GM21619 (cell line): ENCODE results near the gene PROCR.
"Not testable (repeated sequence)": the region's sequence is repeated elsewhere in the genome, so short reads cannot be mapped to it uniquely, and the experiment has no call there.

Experiments used
- ATAC-seq: cut with Tn5 transposase; IDR thresholded peaks from one replicate; pipeline ENCODE4 v1.9.1; 2021; ENCODE audit not compliant: unreplicated experiment

Gene PROCR

DNA sequence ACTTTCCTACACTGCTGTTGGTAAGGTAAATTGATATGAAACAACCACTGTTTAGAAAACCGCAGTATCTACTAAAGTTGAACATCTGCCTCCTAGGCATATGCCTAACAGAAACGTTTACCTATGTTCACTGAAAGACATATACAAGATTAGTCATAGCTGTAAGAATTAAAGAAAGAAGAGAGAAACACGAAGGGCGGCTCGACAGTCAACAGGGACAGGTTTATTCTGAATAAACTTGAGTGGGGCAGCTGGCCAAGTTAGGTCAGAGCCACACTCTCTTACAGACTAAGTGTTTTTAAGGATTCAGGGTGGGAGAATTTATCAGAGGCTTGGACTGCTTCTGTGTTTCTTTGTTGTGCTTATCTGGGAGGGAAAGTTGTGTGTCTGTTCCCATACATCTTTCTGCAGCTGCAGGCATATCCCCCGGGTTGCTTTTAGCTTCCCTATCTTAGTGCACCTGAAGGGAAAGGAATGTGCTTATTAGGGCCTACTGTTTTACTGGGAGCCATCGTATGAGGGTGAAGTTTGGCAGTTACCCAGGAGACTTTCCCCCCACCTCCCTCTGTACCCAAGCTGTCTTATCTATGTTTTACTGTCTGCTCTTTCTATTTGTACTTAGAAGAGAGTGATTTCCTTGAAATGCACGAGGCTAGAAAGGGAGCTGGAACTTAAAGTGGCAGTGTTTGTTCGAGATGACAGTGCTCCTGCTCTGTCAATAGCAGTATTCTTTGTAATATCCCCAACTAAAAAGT lies 20.4 kb downstream of the PROCR start:
- no peak for ATAC-seq

DNA sequence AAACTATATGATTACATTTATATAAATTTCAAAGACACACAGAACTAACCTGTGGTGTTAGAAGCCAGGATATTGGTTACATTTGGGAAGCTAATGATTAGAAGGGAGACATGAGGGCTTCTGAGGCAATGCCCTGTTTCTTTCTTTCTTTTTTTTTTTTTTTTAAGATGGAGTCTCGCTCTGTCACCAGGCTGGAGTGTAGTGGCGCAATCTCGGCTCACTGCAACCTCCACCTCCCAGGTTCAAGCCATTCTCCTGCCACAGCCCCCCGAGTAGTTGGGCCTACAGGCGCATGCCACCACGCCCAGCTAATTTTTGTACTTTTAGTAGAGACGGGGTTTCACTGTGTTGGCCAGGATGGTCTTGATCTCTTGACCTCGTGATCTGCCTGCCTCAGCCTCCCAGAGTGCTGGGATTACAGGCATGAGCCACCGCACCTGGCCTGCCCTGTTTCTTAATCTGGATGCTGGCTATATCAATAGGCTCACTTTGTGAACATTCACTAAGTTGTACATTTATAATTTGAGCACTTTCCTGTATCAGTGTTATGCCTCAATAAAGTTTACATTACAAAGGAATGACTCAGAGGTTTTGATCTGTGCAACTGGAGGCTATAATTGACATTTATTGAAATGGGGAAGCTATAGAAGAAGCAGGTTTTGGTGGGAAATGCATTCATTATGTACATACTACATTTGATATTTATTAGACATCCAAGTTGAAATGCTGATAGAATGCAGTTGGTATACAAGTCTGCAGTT lies 21.3 kb downstream of the PROCR start:
- not testable (repeated sequence) for ATAC-seq

DNA sequence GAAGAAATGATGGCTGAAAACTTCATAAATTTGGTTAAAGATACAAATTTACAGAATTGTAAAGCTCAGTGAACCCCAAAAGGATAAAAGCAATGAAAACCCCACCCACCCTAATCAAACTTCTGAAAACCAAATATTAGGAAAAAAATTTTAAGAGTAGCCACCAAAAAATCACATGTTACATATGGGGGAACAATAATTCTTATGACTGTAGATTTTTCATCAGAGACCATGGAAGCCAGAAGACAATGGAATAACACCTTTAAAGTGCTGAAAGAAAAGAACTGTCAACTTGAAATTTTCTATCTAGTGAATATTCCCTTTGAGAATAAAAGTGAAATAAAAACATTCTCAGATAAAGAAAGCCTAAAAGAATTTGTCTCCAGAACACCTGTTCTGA lies 24.4 kb downstream of the PROCR start:
- ATAC-seq, result no peak

DNA sequence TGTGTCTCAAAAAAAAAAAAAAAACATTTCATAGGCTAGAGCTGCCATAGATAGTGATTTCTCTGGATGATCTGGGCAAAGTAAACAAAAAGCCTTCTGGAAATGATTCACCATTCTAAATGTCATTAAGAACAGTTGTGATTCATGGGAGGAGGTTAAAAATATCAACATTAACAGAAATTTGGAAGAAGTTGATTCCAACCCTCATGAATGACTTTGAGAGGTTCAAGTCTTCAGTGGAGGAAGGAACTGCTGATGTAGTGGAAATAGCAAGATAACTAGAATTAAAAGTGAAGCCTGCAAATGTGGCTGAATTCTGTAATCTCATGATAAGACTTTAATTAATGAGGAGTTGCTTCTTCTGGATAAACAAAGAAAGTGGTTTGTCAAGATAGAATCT lies 27.9 kb downstream of the PROCR start:
- no peak for ATAC-seq

DNA sequence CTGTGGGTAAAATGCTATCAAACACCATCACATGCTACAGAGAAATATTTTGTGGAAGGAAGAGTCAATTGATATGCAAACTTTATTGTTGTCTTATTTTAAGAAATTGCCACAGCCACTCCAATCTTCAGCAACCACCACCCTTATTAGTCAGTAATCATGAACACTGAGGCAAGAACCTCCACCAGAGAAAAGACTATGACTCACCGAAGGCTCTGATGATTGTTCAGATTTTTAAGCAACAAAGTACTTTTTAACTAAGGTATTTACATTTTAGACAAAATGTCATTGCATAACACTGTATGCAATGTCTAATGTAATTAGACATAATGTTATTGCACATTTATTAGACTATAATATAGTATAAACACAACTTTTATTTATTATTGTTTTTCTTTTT lies 28.4 kb downstream of the PROCR start:
- no peak for ATAC-seq

DNA sequence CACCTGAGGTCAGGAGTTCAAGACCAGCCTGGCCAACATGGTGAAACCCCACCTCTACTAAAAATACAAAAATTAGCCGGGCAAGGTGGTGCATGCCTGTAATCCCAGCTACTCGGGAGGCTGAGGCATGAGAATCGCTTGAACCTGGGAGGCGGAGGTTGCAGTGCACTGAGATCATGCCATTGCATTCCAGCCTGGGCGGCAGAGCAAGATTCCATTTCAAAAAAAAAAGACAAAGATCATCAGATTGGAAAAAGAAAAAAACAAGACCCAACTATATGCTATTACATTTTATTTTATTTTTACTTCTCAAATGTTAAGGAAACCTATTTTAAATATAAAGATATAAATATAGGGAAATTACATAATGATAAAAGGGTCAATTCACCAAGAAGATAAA lies 29.6 kb downstream of the PROCR start:
- ATAC-seq, result not testable (repeated sequence)

DNA sequence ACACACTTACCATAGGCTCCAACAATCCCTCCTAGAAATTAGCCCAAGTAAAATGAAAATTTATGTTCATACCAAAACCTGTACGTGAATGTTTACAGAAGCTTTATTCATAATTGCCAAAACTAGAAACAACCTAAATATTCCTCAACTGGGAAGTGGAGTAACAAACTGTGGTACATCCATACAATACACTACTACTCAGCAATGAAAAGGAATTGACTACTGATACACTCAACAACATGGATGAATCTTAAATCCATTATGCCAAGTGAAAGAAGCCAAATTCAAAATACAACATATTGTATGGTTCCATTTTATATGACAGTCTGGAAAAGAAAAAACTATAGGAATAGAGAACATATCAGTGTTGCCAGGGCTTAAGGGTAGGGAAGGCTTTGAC lies 34.9 kb downstream of the PROCR start:
- ATAC-seq, result no peak

DNA sequence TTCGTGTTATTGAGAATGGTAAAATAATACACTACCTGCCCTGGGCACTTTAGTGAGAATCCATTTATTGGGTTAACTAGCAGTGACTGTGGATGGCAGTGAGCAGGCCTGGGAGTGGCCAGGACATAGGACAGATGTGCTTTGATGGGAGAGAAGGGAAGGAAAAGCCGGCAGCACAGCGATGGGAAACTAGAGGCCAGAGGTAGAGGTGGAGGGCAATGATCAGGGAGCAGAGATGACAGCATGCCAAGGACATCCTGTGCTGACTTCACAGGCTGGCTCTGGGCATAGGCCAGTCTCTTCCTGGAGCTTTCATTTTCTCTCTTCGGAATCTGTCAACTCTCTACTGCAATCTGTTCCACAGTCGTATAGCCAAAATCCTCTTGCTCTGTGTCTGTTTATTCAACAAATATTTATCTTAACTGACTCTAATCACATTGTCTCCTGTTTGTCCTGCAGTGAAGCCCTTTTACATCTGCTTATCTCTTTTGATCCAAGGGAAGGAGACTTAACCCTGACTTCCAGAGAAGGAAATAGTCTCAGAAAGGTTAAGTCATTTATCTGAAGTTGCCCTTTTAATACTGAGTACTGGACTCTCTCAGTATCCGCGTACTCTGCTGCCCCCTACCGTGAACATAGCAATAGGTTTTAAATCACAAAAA lies 36.2 kb downstream of the PROCR start:
- no peak for ATAC-seq

DNA sequence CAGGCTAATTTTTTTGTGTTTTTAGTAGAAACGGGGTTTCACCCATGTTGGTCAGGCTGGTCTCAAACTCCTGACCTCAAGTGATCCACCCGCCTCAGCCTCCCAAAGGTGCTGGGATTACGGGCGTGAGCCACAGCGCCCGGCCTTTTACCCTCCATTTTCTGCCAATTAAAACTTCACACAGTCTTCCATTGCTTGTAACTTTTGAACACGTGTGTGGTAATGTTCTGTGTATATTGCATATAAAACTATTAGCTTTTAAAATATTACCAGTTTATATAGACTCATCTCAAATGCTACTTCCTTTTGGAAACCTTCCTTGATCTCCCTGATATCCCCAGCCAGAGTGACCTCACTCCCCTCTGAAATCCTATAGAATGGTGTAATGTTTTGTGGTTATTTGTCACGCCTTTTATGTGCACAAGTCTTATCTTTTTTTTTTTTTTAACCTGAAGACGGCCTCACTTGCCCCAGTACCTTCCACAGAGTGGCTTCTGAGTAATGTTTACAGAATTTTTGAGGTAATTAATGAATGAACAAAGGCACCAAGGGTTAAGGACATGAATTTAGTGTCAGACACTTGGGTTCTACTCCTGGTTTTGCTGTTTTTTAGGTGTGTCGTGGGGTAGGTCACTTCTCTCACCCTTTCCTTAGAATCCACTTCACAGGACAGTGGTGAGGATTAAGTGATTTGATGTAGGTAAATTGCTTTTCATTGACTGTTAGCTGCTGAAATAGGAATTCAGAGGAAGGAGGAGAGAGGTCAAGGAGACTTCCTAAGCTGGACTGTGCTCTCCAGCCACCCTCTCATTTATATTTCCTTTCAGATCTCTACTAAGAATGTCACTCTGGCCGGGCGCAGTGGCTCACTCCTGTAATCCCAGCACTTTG lies 43.4 kb downstream of the PROCR start:
- ATAC-seq, result no peak

DNA sequence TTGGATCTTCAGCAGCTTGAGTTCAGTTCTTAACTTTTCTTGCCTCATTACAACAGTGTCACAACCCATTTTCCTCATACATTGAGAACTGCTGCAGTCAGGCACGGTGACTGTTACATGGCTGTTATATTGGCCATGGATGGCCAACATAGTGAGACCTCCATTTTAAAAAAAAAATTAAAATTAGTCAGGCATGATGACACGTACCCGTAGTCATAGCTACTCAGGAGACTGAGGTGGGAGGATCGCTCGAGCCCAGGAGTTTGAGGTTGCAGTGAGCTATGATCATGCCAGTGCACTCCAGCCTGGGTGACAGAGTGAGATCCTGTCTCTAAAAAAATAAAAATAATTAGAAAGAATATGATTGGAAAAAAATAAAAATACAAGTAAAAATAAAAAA lies 44.7 kb downstream of the PROCR start:
- ATAC-seq, result no peak

DNA sequence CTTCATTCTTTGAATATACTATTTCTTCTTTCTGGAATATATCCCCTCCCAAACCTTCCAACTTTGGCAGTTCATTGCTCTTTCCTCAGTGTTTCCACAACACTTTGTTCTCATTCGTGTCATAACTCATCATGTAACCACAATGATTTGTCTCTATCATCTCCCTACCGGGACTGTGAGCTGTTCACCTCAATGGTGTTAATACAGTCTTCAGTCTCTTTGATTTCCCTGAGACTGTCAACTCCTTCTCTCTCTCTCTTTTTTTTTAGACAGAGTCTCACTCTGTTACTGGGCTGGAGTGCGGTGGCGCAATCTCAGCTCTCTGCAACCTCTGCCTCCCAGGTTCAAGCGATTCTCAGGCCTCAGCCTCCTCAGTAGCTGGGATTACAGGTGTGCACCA lies 52.1 kb downstream of the PROCR start:
- ATAC-seq, result no peak

DNA sequence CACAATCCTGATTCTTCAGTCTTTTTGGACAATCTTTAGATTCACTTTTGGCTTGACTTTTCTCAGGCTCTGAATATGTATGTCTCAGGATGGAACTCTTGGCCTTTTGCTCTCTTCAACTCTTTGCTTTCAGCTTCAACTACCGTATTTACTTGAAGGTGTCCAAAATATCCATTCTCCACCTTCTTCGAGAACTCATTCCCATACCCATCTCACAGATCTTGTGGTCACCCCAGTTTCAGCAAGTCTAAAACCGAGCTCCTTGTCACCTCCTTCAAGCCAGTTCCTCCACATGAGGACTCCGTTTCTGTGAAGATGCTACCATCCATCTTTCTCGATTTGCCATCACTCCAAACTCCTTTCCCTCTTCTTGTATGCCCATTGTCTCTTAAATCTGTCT lies 52.7 kb downstream of the PROCR start:
- ATAC-seq, result no peak

DNA sequence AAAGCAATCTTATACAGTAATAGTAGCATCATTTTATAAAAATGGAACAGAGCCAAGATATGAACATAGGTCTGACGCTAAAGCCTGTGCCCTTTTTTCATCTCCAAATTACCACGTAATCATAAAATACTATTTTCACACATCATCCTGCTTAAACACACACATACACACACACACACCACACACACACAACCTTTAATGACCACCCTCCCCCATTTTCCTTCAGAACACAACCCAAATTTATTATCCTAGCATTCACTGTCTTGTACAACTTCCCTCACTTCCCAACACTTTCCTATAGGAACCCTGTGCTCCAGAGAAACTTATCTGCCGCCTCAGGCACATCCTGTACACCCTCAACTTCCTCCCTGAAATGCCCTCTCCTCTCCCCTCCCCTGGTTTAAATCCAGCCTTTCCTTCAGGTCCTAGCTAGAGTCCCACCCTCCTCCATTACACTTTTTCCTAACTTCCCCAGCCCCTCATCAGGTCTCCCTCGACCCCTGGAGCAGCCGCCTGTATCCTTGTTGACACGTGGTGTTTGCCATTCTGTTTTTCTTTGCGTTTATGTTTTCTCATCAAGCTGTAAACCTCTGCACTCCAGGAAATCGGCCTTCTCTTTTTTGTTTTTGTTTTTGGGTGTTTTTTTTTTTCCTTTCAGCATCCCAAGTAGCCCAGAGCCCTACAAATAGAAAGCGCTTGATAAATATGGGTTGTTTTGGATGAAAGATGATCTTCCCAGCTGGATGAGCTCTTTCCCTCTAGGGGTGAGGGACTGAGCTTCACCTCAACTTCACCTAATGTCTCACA lies 53.6 kb downstream of the PROCR start:
- ATAC-seq, result no peak

DNA sequence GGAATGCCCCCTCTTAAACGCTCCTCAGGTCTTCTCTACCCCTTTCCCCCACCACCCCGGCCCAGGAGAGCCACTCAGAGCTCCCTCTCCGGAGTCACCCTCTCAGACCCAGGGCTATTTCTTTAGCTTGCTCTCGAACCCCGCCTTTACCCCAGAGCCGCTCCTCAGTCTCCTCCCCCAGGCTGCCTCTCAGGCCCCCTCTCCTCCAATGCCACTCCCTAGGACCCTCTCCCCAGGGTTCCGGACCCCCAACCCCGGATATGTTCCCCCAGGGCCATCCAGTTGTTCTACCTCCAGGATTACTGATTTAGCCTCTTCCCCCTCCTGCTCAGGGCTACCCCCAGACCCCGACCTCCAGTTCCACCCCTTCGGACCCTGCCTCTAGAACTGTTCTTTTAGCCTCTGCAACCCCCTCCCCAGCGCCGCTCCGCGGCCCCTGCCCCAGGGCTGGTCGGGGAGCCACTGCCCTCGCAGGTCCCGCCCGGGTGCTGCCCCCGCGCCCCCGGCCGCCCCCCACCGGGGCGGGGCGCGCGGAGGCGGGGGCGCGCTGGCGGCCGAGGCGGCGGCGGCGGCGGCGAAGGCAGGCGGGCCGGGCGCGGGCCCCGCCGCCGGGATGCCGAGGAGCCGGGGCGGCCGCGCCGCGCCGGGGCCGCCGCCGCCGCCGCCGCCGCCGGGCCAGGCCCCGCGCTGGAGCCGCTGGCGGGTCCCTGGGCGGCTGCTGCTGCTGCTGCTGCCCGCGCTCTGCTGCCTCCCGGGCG lies 54.4 kb downstream of the PROCR start, which contains the start of gene MMP24:
Gene MMP24, plus strand, starts transcription at position 565 of the 758 bp plus-strand sequence. Its CDS starts 49 bp downstream, at position 614.
- ATAC-seq, result no peak
